Fibroblast of skin of scalp (primary cell): ENCODE data around the gene IGF1.
"Not testable (repeated sequence)": the region's sequence is repeated elsewhere in the genome, so short reads cannot be mapped to it uniquely, and the experiment has no call there.

Experiments
- DNase-seq: peaks from one replicate; pipeline ENCODE4 v3.0.0-alpha.2; 2013

IGF1 gene

GRCh38 chr12:102459314-102459713 is 21.0 kb downstream of the IGF1 start:
- no peak for DNase-seq

GRCh38 chr12:102454808-102455760 is 25.3 kb downstream of the IGF1 start:
- no peak for DNase-seq

- DNase-seq, result no peak
Observed at GRCh38 chr12:102454330-102454729, 26.0 kb downstream of the IGF1 start.

GRCh38 chr12:102452605-102453004 is 27.8 kb downstream of the IGF1 start:
- DNase-seq, result no peak

GRCh38 chr12:102449018-102449417 is 31.3 kb downstream of the IGF1 start:
- DNase-seq, result not testable (repeated sequence)

- DNase-seq, result not testable (repeated sequence)
Observed at GRCh38 chr12:102447426-102447825, 32.9 kb downstream of the IGF1 start.

GRCh38 chr12:102444707-102445106 is 35.7 kb downstream of the IGF1 start:
- no peak for DNase-seq

- DNase-seq, result no peak
Observed at GRCh38 chr12:102444093-102444492, 36.3 kb downstream of the IGF1 start.

GRCh38 chr12:102441077-102441596 is 39.2 kb downstream of the IGF1 start:
- no peak for DNase-seq

- no peak for DNase-seq
Observed at GRCh38 chr12:102439426-102440405, 40.6 kb downstream of the IGF1 start.

GRCh38 chr12:102438827-102439210 is 41.5 kb downstream of the IGF1 start:
- no peak for DNase-seq

GRCh38 chr12:102438047-102438826 is 42.1 kb downstream of the IGF1 start:
- DNase-seq, result no peak

GRCh38 chr12:102437511-102437910 is 42.9 kb downstream of the IGF1 start:
- DNase-seq, result no peak

- DNase-seq, result no peak
Observed at GRCh38 chr12:102436867-102437266, 43.5 kb downstream of the IGF1 start.

- no peak for DNase-seq
Observed at GRCh38 chr12:102435827-102436436, 44.4 kb downstream of the IGF1 start.

- peak; percentile 20 for DNase-seq
Observed at GRCh38 chr12:102433304-102433703, 47.1 kb downstream of the IGF1 start.

- no peak for DNase-seq
Observed at GRCh38 chr12:102430661-102431060, 49.7 kb downstream of the IGF1 start.

- DNase-seq, result no peak
Observed at GRCh38 chr12:102429211-102430154, 50.9 kb downstream of the IGF1 start.

- DNase-seq, result no peak
Observed at GRCh38 chr12:102427543-102427941, 52.8 kb downstream of the IGF1 start.
